K562 (cell line): ENCODE data around the gene UBA52. TPM values are rescaled to one million over a fixed set of nuclear protein-coding genes. Genes with fewer than 3 reads are reported as not detected.

Source experiments
- ARNT ChIP-seq, 2 experiments: fragments of 450-650 bp; IDR thresholded peaks; 2 replicates each; pipeline ENCODE4 v1.6.1; 2016; ENCODE audit warnings: mild to moderate bottlenecking in 1 of 2
- BRD9 ChIP-seq: fragments of 450-650 bp; IDR thresholded peaks from 2 replicates; pipeline ENCODE4 v1.6.1; 2018; ENCODE audit warnings: low read depth; ENCODE audit not compliant: partially characterized antibody
- C11orf30 ChIP-seq: fragments of 450-650 bp; IDR thresholded peaks from 2 replicates; pipeline ENCODE4 v1.6.1; 2016; ENCODE audit warnings: low read depth, mild to moderate bottlenecking
- CBFA2T3 ChIP-seq: fragments of 450-650 bp; IDR thresholded peaks from 2 replicates; pipeline ENCODE4 v1.6.1; 2017
- PBX2 ChIP-seq, 2 experiments: IDR thresholded peaks in 1 of 2; conservative IDR thresholded peaks in 1 of 2; 2 replicates each; pipeline ENCODE4 v1.6.1; 2016; ENCODE audit warnings: low read depth in 2 of 2, mild to moderate bottlenecking in 1 of 2, missing compliant biosample characterization in 1 of 2, missing genetic modification characterization in 1 of 2, moderate library complexity in 1 of 2
- SIN3B ChIP-seq: fragments of 450-650 bp; IDR thresholded peaks from 2 replicates; pipeline ENCODE4 v1.6.1; 2017; ENCODE audit warnings: low read depth, mild to moderate bottlenecking, moderate library complexity
- USF1 ChIP-seq: sonication (generic); formaldehyde crosslinking; IDR thresholded peaks from 2 replicates; pipeline ENCODE4 v1.9.0; 2022; ENCODE audit warnings: mild to moderate bottlenecking, missing genetic modification reagents
- ZBTB1 ChIP-seq: sonication (generic); formaldehyde crosslinking; IDR thresholded peaks from 2 replicates; pipeline ENCODE4 v1.8.1; 2023; ENCODE audit warnings: missing genetic modification reagents, low read depth, mild to moderate bottlenecking, borderline replicate concordance
- ZBTB5 ChIP-seq: fragments of 450-650 bp; IDR thresholded peaks from 2 replicates; pipeline ENCODE4 v1.6.1; 2017; ENCODE audit warnings: antibody characterized with exemption
- ZNF407 ChIP-seq: fragments of 450-650 bp; IDR thresholded peaks from 2 replicates; pipeline ENCODE4 v1.6.1; 2016; ENCODE audit warnings: low read depth
- ZNF655 ChIP-seq: fragments of 250-450 bp; sonication (Bioruptor Pico); IDR thresholded peaks from 2 replicates; pipeline ENCODE4 v1.5.0; 2021
- polyA plus RNA-seq, 8 experiments: library from polyadenylated mRNA; depleted of rRNA in 4 of 8; stranded (reverse) in 5 of 8; unstranded in 3 of 8; fragments of >200 nt; fragmentation: Nextera tagmentation in 2 of 8; fragmentation: Illumina TruSeq in 1 of 8; extraction: Ambion mirVana in 2 of 8; extraction: Trizol in 1 of 8; gene quantifications; 2 replicates each; pipeline versions ENCODE4 v1.2.1 to v1.2.3, GENCODE V29; 2011 to 2014; ENCODE audit warnings: inconsistent platforms in 1 of 8, missing spikeins in 1 of 8
- total RNA-seq, 7 experiments: library from RNA; depleted of rRNA in 6 of 7; stranded (reverse); fragments of >200 nt in 6 of 7; fragmentation: Illumina TruSeq in 2 of 7; extraction: Trizol in 2 of 7; gene quantifications; 2 replicates each; pipeline versions ENCODE4 v1.2.1 to v1.2.3, GENCODE V29; 2011 to 2021; ENCODE audit warnings: low replicate concordance in 1 of 7

The UBA52 gene
- total and polyA plus RNA-seq, 9 of the 15 experiments (the other 6 are each of a cell fraction or from before 2014, with no cell fraction given), result 1,110 to 2,751 (median 1,733) TPM

- TF ChIP-seq PBX2 (CRISPR knock-in tag; IDR thresholded peaks at IDR 0.05; ENCODE audit: low read depth) (peak; percentile 56), PBX2 (tag; conservative IDR thresholded peaks at IDR 0.05; ENCODE audit: low read depth) (peak; percentile 92), ZBTB1 (no peak), ZNF407 (no peak), ZBTB5 (no peak), BRD9 (no peak), ARNT (IDR thresholded peaks at IDR 0.05) (no peak; a peak in 1 of 4 replicates), USF1 (CRISPR knock-in tag) (peak; percentile 82), SIN3B (no peak), CBFA2T3 (no peak), C11orf30 (peak; percentile 82), ZNF655 (CRISPR knock-in tag) (no peak)
Observed at GRCh38 chr19:18522124-18522861, 49.4 kb upstream of the UBA52 start (continued).
